A549 (cell line): ENCODE data around the gene FAAP100. TPM values are rescaled to one million over a fixed set of nuclear protein-coding genes. Genes with fewer than 3 reads are reported as not detected.

Experiments
- ATAC-seq, 2 experiments: fragments of 200-7000 bp in 1 of 2; fragments of >200 bp in 1 of 2; cut with Nextera tagmentation in 1 of 2; cut with Tn5 transposase in 1 of 2; 3 replicates each; pipeline versions ENCODE4 v1.8.0 to v1.9.1; 2018 to 2020; ENCODE audit warnings: mild to moderate bottlenecking in 1 of 2, moderate library complexity in 1 of 2
- CTCF ChIA-PET: fragments of 300-600 bp; sonication (Branson Sonifier 250); formaldehyde crosslinking; extraction: SDS; loops from one replicate; lab custom pipeline; 2021; ENCODE audit warnings: antibody characterized with exemption, inconsistent platforms; lab: Yijun Ruan, JAX
- POLR2A ChIA-PET: fragments of 350-600 bp; formaldehyde crosslinking; extraction: SDS; loops from one replicate; lab custom pipeline; 2021; ENCODE audit warnings: antibody characterized with exemption, inconsistent platforms; lab: Yijun Ruan, JAX
- DNase-seq, 2 experiments: peaks; one replicate each; pipeline versions ENCODE4 v3.0.0 to v3.0.0-alpha.2; 2011 to 2016; ENCODE audit warnings: low read depth in 1 of 2, low spot score in 1 of 2
- FAIRE-seq: peaks from 2 replicates; lab custom pipeline; 2011; peaks lifted over from hg19 to GRCh38; lab: Jason Lieb, UNC
- H3K27ac ChIP-seq, 2 experiments: fragments of >200 bp; sonication (Bioruptor Twin); formaldehyde crosslinking; 3 replicates each; pipeline ENCODE4 v1.5.1; 2016 to 2017
- H3K4me1 ChIP-seq: fragments of >200 bp; sonication (Bioruptor Twin); formaldehyde crosslinking; 3 replicates; pipeline ENCODE4 v1.6.1; 2016
- H3K4me2 ChIP-seq: fragments of >200 bp; sonication (Bioruptor Twin); formaldehyde crosslinking; 3 replicates; pipeline ENCODE4 v1.6.1; 2016
- H3K4me3 ChIP-seq: fragments of >200 bp; sonication (Bioruptor Twin); formaldehyde crosslinking; 3 replicates; pipeline ENCODE4 v1.5.1; 2016
- H3K9me3 ChIP-seq: fragments of >200 bp; sonication (Bioruptor Twin); formaldehyde crosslinking; 3 replicates; pipeline ENCODE4 v1.6.1; 2016
- ATOH8 ChIP-seq: fragments of 250-450 bp; sonication (Bioruptor Pico); IDR thresholded peaks from 2 replicates; pipeline ENCODE4 v1.5.0; 2020; ENCODE audit warnings: low read depth, mild to moderate bottlenecking, moderate library complexity
- CBX2 ChIP-seq: fragments of 200-600 bp; sonication (generic); IDR thresholded peaks from 2 replicates; pipeline ENCODE4 v1.6.1; 2016; ENCODE audit warnings: low read depth, mild to moderate bottlenecking, borderline replicate concordance
- CBX8 ChIP-seq: fragments of 200-600 bp; sonication (generic); IDR thresholded peaks from 2 replicates; pipeline ENCODE4 v1.6.1; 2016
- CHD2 ChIP-seq: fragments of 150-350 bp; IDR thresholded peaks from 2 replicates; pipeline ENCODE4 v1.6.1; 2014; ENCODE audit warnings: low read length; ENCODE audit not compliant: partially characterized antibody
- CHD4 ChIP-seq: fragments of 200-600 bp; sonication (generic); IDR thresholded peaks from 2 replicates; pipeline ENCODE4 v1.6.1; 2016; ENCODE audit warnings: antibody characterized with exemption, mild to moderate bottlenecking, borderline replicate concordance
- E2F6 ChIP-seq: IDR thresholded peaks from 2 replicates; pipeline ENCODE4 v1.6.1; 2012; ENCODE audit warnings: low read depth, borderline replicate concordance
- EHF ChIP-seq: fragments of 250-450 bp; sonication (Bioruptor Pico); IDR thresholded peaks from 2 replicates; pipeline ENCODE4 v1.5.0; 2020; ENCODE audit warnings: mild to moderate bottlenecking
- EP300 ChIP-seq, 2 experiments: fragments of >200 bp; sonication (Bioruptor Twin); formaldehyde crosslinking; IDR thresholded peaks; 2 replicates in 1 of 2; 3 replicates in 1 of 2; pipeline ENCODE4 v1.6.1; 2016 to 2017
- FOSL2 ChIP-seq, 2 experiments: fragments of 450-650 bp in 1 of 2; fragments of >200 bp in 1 of 2; sonication (Bioruptor Twin) in 1 of 2; formaldehyde crosslinking; IDR thresholded peaks; 2 replicates each; pipeline versions ENCODE4 v1.5.0 to v1.6.1; 2016 to 2020; ENCODE audit warnings: mild to moderate bottlenecking in 1 of 2, moderate library complexity in 1 of 2
- FOXS1 ChIP-seq: fragments of 250-450 bp; sonication (Bioruptor Pico); IDR thresholded peaks from 2 replicates; pipeline ENCODE4 v1.5.0; 2020; ENCODE audit warnings: mild to moderate bottlenecking, moderate library complexity
- GATA3 ChIP-seq: IDR thresholded peaks from 2 replicates; pipeline ENCODE4 v1.6.1; 2012; ENCODE audit warnings: borderline replicate concordance
- HDAC2 ChIP-seq: fragments of 200-600 bp; sonication (generic); IDR thresholded peaks from 2 replicates; pipeline ENCODE4 v1.6.1; 2016
- HES2 ChIP-seq: fragments of >200 bp; sonication (Bioruptor Twin); formaldehyde crosslinking; IDR thresholded peaks from 2 replicates; pipeline ENCODE4 v1.6.1; 2016
- HEYL ChIP-seq: fragments of 250-450 bp; sonication (Bioruptor Pico); IDR thresholded peaks from 2 replicates; pipeline ENCODE4 v1.8.0; 2021; ENCODE audit warnings: mild to moderate bottlenecking, moderate library complexity
- HOXB13 ChIP-seq: fragments of 250-450 bp; sonication (Bioruptor Pico); IDR thresholded peaks from 2 replicates; pipeline ENCODE4 v1.5.0; 2020; ENCODE audit warnings: low read depth, mild to moderate bottlenecking, moderate library complexity
- HOXB5 ChIP-seq: fragments of 250-450 bp; sonication (Bioruptor Pico); IDR thresholded peaks from 2 replicates; pipeline ENCODE4 v1.5.0; 2020; ENCODE audit warnings: mild to moderate bottlenecking, moderate library complexity
- JUN ChIP-seq, 2 experiments: fragments of >200 bp; sonication (Bioruptor Twin); formaldehyde crosslinking; IDR thresholded peaks; 2 replicates in 1 of 2; 3 replicates in 1 of 2; pipeline ENCODE4 v1.6.1; 2016 to 2017
- MAFK ChIP-seq: fragments of 450-650 bp; IDR thresholded peaks from 2 replicates; pipeline ENCODE4 v1.6.1; 2014; ENCODE audit not compliant: partially characterized antibody
- MYC ChIP-seq: IDR thresholded peaks from 2 replicates; pipeline ENCODE4 v1.6.1; 2012; ENCODE audit warnings: mild to moderate bottlenecking, inconsistent platforms, low read length, improper control_type of control experiment, borderline replicate concordance
- NFE2L2 ChIP-seq: fragments of 150-350 bp; conservative IDR thresholded peaks from 2 replicates; pipeline ENCODE4 v1.6.1; 2014; ENCODE audit warnings: low read length
- PHF8 ChIP-seq: fragments of 200-600 bp; sonication (generic); IDR thresholded peaks from 2 replicates; pipeline ENCODE4 v1.6.1; 2016; ENCODE audit warnings: low read depth, mild to moderate bottlenecking, antibody characterized with exemption, moderate library complexity, borderline replicate concordance
- POLR2A ChIP-seq: IDR thresholded peaks from 2 replicates; pipeline ENCODE4 v1.6.1; 2012; ENCODE audit warnings: mild to moderate bottlenecking, low read length
- POLR2AphosphoS2 ChIP-seq: conservative IDR thresholded peaks from 2 replicates; pipeline ENCODE4 v1.6.1; 2012; ENCODE audit warnings: low read length, improper control_type of control experiment, inconsistent platforms
- RCOR1 ChIP-seq: fragments of 150-350 bp; IDR thresholded peaks from 2 replicates; pipeline ENCODE4 v1.6.1; 2014; ENCODE audit warnings: antibody characterized with exemption, low read length, low read depth
- RNF2 ChIP-seq: fragments of 200-600 bp; sonication (generic); IDR thresholded peaks from 2 replicates; pipeline ENCODE4 v1.6.1; 2016; ENCODE audit warnings: low read depth, mild to moderate bottlenecking, antibody characterized with exemption, moderate library complexity, borderline replicate concordance
- SMC3 ChIP-seq: fragments of >200 bp; sonication (Bioruptor Twin); formaldehyde crosslinking; IDR thresholded peaks from 3 replicates; pipeline ENCODE4 v1.6.1; 2018; ENCODE audit warnings: inconsistent platforms
- SREBF2 ChIP-seq: fragments of 450-650 bp; IDR thresholded peaks from 2 replicates; pipeline ENCODE4 v1.6.1; 2014; ENCODE audit warnings: mild to moderate bottlenecking, moderate library complexity
- TFCP2L1 ChIP-seq: fragments of 250-450 bp; sonication (Bioruptor Pico); IDR thresholded peaks from 2 replicates; pipeline ENCODE4 v1.5.0; 2021; ENCODE audit warnings: mild to moderate bottlenecking
- TP53 ChIP-seq: fragments of 250-450 bp; sonication (Bioruptor Pico); IDR thresholded peaks from 2 replicates; pipeline ENCODE4 v1.5.0; 2021; ENCODE audit warnings: mild to moderate bottlenecking, moderate library complexity
- USF2 ChIP-seq: fragments of 450-650 bp; IDR thresholded peaks from 2 replicates; pipeline ENCODE4 v1.6.1; 2014; ENCODE audit warnings: antibody characterized with exemption
- ZNF302 ChIP-seq: fragments of 250-450 bp; sonication (Bioruptor Pico); IDR thresholded peaks from 2 replicates; pipeline ENCODE4 v1.9.0; 2021; ENCODE audit warnings: inconsistent platforms, mild to moderate bottlenecking, moderate library complexity
- ZSCAN20 ChIP-seq: fragments of 250-450 bp; sonication (Bioruptor Pico); IDR thresholded peaks from 2 replicates; pipeline ENCODE4 v1.8.0; 2022; ENCODE audit warnings: mild to moderate bottlenecking, moderate library complexity
- WGBS: methylation state at CpG from one replicate; pipeline ENCODE4 v1.1.6; 2017; ENCODE audit errors: missing lambda C conversion rate; 5-methylcytosine and 5-hydroxymethylcytosine counted together
- polyA plus RNA-seq, 4 experiments: library from polyadenylated mRNA; depleted of rRNA in 3 of 4; stranded (reverse); fragments of >200 nt; fragmentation: RNase III in 1 of 4; extraction: RNeasy Plus Mini Kit Qiagen cat#74134 plus additional on column Dnase treatment in 1 of 4; gene quantifications; 2 replicates in 3 of 4; 3 replicates in 1 of 4; pipeline ENCODE4 v1.2.3, GENCODE V29; 2011 to 2017
- TF ChIP-seq, protein P1 (sequence below): IDR thresholded peaks from 2 replicates; pipeline ENCODE4 v1.6.1; 2012
- TF ChIP-seq, protein P2 (sequence below): fragments of >200 bp; sonication (Bioruptor Twin); formaldehyde crosslinking; IDR thresholded peaks from 3 replicates; pipeline ENCODE4 v1.6.1; 2016

FAAP100 gene
- polyA plus RNA-seq, 2 of the 4 experiments (the other 2 are of a cell fraction): 5.4 to 16.8 TPM

DNA sequence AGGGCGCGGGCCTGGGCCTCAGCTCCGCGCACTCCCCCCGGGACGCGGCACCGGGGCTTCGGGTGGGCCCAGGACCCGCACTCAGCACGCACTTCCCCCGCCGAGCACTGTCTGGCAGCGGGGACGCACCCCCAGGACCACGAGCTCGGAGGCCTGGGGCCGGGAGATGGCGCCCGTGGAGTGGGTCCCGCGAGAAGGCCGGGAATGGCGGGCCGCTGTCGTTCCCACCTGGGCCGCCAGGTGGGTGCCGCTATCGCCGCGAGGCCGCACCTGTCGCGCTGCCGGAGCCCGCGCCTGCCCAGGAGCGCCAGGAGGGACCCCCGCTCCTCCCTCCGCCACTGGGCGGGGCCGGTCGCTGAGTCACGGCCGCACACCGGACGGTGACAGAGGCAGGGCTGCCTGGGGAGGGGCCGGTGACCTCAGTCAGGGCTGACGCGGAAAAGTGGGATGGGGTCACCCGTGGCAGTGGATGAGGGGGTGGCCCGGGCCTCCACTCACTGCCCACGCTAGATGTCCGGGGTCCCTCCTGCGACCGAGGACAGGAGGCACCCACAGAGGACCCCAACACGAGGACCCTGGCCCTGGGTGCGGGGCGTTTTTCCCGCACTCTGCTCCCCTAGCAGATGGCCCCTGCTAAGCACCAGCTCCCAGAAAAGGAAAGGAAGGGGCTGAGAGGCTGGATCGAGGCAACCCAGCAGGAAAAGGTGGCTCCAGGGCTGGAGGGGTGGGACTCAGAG is 32.7 kb downstream of the FAAP100 start (continued):
- TF ChIP-seq FOSL2 (IDR thresholded peaks at IDR 0.05) (no peak), FOSL2 (CRISPR knock-in tag; IDR thresholded peaks at IDR 0.05) (peak; percentile 69), MAFK (no peak), SMC3 (peak; percentile 64), E2F6 (0 out of 2 replicates have a peak, but pooled peaks have one; percentile 39), NFE2L2 (no peak), HOXB5 (no peak), CHD2 (peak; percentile 84), MYC (peak; percentile 23; the same call in 1 of the 2 replicates), HEYL (no peak), HES2 (no peak), TP53 (CRISPR knock-in tag) (no peak), PHF8 (peak; percentile 29; the same call in 1 of the 2 replicates), ZSCAN20 (no peak), RCOR1 (no peak), ZNF302 (no peak), SREBF2 (no peak), CBX2 (no peak), HDAC2 (no peak), EHF (CRISPR knock-in tag) (no peak), CHD4 (no peak), HOXB13 (CRISPR knock-in tag) (no peak)
- TF ChIP-seq, protein P1, sequence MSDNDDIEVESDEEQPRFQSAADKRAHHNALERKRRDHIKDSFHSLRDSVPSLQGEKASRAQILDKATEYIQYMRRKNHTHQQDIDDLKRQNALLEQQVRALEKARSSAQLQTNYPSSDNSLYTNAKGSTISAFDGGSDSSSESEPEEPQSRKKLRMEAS: peak; percentile 64; the same call in 1 of the 2 replicates

DNA sequence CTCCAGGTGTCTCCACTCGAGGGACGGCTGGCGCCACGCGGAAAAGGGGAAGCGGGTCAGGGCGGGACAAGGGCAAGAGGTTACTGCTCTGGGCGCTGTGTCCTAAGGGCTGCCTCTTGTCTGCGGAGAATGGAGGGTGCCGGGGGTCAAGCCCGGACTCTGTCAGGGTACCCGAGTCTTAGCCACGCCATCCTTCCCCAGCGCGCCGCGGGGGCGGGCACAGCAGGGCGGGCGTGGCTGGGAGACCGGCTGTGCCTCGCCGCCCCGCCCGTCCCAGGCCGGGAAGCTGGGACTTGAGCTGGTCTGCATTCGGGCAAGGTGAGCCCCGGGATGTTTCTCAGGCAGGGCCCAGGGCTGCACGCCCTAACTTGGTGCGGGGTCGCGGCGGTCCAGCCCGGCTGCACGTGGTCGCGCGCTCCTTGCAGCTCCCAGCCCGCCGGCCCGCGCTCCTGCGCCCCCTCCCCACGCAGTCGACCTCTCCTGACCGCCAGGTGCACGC is 33.3 kb downstream of the FAAP100 start:
- peak overlapping the region; percentile 89 to 99 for H3K27ac ChIP-seq
- DNase-seq: peak; percentile 55 to 58
- no peak for TF ChIP-seq CBX8
- no peak for TF ChIP-seq HOXB13 (CRISPR knock-in tag)
- no peak for TF ChIP-seq USF2
- TF ChIP-seq HES2: no peak
- TF ChIP-seq RNF2: 0 out of 2 replicates have a peak, but pooled peaks have one; percentile 30
- no peak for TF ChIP-seq ATOH8 (CRISPR knock-in tag)
- TF ChIP-seq TFCP2L1 (CRISPR knock-in tag): no peak
- TF ChIP-seq JUN (IDR thresholded peaks at IDR 0.05): peak; percentile 40 to 68; a peak in 3 of 5 replicates
- TF ChIP-seq GATA3: peak; percentile 28; the same call in 1 of the 2 replicates
- TF ChIP-seq ZSCAN20: no peak
- TF ChIP-seq E2F6: no peak; the same call in 1 of the 2 replicates
- TF ChIP-seq POLR2A: peak; percentile 48; the same call in 1 of the 2 replicates
- no peak for TF ChIP-seq CHD2
- TF ChIP-seq, protein P2, sequence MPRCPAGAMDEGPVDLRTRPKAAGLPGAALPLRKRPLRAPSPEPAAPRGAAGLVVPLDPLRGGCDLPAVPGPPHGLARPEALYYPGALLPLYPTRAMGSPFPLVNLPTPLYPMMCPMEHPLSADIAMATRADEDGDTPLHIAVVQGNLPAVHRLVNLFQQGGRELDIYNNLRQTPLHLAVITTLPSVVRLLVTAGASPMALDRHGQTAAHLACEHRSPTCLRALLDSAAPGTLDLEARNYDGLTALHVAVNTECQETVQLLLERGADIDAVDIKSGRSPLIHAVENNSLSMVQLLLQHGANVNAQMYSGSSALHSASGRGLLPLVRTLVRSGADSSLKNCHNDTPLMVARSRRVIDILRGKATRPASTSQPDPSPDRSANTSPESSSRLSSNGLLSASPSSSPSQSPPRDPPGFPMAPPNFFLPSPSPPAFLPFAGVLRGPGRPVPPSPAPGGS: no peak
- no peak for TF ChIP-seq POLR2AphosphoS2
- no peak for TF ChIP-seq EP300 (IDR thresholded peaks at IDR 0.05)
- TF ChIP-seq CHD4: no peak
- TF ChIP-seq FOXS1 (CRISPR knock-in tag): no peak

More for the DNA sequence above, 33.3 kb downstream of the FAAP100 start:
- CTCF ChIA-PET: interaction anchor here (0.5 to 5.5 kb wide), 42 partner anchors 10 to 266 kb away, joined by 3 to 65 read pairs (median 4); partner anchors contain the start of genes CCDC137, FAAP100, FSCN2 and OXLD1
- POLR2A ChIA-PET: interaction anchor here (0.9 to 2.0 kb wide), 9 partner anchors 10 to 280 kb away, joined by 3 to 19 read pairs (median 4); partner anchors contain the start of genes ARL16, FAAP100, FSCN2 and HGS
- WGBS: 7% methylated on average over 33 of the region's 47 CpGs
- Histone ChIP-seq H3K4me1 (peaks cover 43% of the 10 kb centered on the region), H3K4me2 (peak overlapping the region; percentile 99), H3K9me3 (no peaks in the 10 kb centered on the region), H3K4me3 (peak overlapping the region; percentile 66)
- FAIRE-seq (no peak), ATAC-seq (peak; percentile 35 to 58)
